Measurements from ENCODE around the gene CACNA1B.

CACNA1B gene

DNA sequence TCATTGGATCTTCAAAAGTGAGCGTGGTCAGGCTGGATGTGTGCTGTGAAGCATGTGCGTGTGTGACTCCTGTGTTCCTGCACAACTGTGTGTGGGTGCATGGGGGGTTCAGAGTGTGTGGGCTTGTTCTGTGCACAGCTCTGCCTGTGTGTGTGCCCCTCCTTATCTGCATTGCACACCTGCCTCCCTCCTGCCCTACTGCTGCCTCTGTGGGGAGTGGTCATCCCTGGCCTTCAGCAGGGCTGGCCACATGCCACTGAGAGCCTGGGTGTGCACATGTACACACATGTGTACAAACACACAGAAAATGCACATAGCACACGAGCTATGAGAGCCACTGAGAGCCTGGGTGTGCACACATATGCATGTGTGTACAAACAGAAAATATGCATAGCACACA, 92.1 kb downstream of the CACNA1B start:
- FAIRE-seq = no peak

DNA sequence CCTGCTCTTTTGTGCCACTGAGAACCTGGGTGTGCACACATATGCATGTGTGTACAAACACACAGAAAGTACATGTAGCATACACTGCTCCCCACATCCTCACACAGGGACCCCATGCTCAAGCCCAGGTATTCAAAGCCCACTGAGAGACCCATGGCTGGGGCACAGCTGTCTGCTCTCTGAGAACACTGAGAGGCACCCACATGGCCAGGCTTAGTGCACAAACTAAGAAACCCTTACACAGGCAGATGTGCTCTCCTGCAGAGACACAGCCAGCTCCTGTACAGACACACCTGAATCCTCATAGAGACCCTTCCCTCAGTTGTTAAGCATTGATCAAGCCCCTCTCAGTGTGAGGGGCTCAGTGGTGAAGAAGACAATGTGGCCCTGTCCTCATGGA, 92.5 kb downstream of the CACNA1B start:
- no peak for FAIRE-seq

DNA sequence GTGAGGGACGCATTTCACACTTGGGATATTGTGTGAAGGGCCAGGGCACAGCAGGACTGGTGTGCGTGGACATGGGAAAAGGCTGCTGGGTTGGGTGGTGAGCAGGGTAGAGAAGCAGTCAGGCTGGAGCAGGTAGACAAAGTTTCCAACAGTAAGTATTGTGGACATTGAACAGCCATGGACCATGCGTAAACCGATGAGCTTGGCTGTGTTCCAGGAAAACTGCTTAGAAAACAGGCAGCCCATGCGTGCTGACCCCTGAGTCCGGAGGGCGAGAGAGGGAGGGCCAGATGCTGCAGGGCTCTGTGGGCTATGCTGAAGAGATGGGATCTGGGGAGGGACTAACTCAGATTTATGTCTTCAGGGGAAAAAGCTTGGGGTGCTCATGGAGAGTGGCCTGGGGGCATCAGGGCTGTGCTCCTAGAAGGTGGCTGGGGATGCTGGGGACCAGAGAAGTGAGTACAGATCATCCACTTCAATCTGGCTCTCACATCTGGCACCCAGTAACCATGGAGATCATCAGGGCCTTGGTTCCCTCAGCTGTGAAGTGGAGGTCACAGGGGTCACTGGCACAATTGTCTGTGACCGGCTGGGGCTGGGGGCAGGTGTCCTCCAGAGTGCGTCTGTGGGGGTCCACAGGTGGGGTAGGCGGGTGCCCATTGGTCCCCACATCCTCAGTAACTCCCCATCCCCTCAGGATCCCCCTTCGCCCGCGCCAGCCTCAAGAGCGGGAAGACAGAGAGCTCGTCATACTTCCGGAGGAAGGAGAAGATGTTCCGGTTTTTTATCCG, 93.3 kb downstream of the CACNA1B start:
- no peak for FAIRE-seq

DNA sequence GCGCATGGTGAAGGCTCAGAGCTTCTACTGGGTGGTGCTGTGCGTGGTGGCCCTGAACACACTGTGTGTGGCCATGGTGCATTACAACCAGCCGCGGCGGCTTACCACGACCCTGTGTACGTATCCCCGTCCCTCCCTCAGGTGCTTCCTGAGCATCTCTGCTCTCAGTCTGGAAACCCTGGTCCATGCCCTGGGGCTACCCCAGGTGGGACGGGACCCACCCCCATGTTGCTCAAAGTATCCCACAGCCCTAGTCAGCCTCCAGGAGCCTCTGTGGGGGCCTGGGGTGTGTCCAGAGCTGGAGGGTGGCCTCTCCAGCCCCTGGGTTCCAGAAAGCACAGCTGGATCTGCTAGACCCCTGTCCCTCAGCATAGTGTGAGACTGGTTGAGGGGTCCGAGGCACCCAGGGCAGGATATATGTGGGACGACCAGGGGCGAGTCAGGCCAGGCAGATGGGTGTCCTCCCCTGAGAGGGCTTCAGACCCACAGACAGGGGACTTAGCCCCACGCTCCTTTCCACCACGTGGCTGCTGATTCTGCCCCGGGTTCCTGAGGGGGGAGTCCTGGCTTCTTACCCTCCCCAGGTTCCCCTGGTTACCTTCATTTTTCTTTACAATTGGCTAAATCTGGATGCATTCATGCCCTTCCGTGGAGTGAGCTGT, 94.0 kb downstream of the CACNA1B start:
- FAIRE-seq = no peak

DNA sequence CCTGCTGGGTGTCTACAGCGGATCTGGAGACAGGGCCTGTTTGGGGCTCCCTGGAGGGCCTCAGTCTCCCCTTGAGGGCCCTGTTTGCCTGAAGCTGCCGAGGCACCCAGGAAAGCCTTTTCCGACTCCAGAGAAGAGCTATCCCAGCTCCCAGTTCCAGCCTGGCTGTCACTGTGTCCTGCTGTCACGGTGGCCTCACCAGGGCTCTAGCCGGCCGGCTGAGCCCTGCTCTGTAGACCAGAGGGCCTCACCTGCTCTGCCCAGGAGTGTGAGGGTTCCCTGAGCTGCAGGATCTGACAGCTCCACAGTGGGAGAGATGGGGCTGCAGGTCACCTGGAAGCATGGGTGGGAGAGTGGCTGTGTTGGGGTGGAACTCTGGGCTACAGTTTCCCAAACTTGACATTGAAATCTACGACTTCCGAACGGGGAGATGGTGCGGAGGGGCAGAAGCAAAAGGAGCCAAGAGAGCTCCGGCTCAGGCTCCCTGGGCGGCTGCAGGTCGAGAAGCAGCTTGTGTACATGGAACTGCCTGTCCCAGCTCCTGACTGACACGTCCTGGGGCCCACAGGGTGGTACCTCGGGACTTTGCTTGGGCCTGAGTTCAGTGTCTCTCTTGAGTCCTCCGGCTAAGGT, 94.9 kb downstream of the CACNA1B start:
- FAIRE-seq = no peak

DNA sequence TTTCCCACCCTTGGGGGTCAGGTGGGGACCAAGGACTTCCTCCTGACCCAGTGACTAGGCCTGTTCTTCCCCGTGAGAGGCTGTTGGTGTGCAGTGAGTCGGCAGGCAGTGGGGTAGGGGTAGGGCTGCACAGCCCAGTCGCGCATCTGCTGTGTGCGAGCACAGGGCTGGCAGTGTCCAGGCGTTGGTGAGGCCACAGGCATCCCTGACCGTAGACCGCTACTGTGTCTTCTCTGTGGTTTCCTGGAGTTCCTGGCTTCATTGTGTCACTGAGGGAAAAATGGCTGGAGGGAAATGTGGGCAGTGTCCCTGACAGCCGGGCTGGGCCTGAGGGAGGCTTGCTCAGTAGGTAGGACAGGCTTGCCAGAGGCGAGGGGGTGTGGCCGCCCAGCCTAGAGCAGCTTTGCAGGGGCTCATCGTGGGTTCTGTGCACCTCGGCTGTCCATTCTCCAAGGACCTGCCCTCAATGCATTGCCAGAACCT, 95.4 kb downstream of the CACNA1B start:
- no peak for FAIRE-seq

DNA sequence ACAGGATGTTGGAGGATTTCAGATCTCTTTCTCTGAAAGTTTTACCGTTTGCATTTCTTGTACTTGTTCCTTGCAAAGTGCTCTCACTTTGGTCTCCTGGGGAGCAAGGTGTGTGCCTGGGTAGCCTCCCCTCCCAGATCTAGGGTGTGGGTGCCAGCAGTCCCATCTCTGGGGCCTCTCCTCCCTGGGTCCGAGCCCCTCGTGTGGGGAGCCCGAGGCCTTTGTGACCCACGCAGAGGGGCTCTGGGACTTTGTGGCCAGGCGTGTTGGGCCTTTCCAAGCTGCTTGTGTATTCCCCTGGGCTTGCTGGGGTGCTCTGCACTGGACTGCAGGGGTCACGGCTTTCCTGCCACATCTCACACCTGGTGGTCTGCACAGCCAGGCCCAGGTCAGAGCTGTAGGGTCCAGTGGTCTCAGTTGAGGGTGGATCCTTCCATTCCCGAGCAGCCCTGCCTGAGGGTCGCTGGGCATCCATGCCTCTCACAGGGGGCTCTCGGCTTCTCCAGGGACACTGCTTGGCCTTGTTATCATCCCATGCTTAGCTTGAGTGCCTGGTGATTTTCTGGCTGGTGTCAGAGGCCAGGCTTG, 96.3 kb downstream of the CACNA1B start:
- FAIRE-seq = no peak

DNA sequence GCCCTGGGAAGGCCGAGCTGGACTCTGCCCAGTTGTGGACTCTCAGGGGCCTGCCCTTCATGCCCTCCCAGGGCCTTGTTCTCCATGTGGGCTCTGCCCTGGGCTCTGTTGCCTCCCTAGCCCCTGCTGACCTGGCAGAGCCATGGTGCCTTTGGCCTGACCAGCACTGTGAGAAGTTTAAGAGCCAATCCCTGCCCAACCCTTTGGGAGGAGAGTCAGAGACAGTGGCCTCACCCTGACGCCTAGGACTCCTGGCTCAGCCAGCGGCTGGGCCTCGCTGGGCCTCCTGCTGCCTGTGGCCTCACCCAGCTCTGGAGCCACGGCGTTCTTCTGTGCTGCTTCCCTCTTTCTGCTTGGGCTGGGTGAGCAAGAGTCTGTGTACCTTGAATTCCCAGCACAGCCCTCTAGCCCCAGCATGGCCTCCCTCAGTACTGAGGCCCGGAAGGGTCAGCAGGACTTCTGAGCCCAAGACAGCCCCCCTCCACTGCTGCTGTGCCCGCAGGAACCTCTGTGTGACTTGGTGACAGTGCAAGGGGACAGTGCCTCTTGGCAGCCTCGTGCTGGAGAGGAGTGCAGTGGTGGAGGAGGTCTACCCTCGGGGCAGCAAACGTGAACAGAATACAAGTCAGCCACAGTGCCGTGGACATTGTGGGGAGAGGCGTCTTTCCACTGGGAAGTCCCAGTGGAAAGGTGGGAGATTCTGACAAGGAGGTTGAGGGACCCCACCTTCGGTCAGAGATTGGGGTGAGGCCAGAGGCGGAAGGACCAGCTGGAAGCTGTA, 97.4 kb downstream of the CACNA1B start:
- no peak for FAIRE-seq

DNA sequence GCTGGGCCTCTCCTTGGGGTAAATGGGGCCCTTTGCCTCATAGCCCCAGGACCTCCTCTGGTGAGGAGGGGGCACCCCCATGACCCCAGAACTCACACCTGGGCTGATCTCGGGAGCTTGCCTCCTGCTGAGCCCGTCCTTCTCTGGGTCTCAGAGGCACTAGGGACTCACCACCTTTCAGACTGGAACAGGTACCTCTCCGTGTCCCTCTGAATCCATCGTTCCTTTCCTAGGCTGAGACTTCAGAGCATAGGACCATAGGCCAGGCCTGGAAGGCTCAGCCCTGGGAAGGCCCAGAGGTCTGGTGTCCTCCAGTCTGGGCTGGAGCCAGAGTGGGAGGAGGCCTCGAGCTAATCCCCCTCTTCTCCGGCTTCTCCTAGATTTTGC, 97.9 kb downstream of the CACNA1B start:
- no peak for FAIRE-seq

DNA sequence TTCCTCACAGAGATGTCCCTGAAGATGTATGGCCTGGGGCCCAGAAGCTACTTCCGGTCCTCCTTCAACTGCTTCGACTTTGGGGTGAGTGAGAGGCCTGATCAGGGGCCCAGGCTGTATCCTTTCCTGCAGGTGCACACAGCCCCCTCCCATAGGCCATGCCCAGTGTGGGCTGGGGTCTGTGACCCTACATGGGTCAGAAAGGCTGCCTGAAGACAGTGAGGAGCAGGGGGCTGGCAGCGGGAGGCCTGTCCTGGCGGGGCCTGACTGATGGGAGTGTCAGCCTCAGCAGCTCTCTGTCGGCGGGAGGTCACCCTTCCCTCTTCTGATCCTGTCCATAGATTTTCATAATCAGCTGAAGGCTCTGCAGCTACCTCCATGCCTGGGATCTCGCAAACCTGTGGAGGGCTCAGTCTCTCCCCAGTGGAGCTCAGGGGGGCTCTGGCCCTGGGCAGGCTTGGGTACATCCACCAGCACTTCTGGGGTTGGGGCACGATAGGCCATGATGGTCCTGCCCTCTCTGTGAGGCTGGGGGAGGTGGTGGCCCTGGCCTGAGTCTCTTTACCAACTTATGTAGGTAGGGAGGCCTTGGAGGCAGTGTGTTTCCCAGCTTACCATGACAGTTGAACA, 98.5 kb downstream of the CACNA1B start:
- FAIRE-seq = no peak

DNA sequence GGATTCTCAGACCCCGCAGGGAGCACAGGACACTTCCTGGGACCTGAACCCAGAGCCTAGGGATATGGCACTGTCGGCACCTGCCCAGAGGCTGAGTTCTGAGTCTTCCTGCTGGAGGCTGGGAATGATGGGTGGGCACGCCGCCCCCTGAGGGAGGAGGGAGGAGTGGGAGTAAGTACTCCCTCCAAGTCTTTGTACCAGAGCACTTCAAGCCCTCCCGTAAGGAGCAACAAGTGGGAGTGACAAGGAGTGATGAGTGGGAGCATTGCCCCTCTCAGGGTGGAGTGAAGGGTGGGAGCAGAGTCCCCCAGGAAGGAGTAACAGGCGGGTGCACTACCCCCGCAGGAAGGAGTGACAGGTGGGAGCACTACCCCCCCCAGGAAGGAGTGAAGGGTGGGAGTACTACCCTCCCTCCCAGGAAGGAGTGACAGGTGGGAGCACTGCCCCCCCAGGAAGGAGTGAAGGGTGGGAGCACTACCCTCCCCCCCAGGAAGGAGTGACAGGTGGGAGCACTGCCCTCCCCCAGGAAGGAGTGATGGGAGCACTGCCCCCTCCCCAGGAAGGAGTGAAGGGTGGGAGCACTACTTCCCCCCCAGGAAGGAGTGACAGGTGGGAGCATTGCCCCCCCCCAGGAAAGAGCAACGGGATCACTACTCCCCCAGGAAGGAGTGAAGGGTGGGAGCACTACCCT, 100.1 kb downstream of the CACNA1B start:
- no peak for FAIRE-seq

DNA sequence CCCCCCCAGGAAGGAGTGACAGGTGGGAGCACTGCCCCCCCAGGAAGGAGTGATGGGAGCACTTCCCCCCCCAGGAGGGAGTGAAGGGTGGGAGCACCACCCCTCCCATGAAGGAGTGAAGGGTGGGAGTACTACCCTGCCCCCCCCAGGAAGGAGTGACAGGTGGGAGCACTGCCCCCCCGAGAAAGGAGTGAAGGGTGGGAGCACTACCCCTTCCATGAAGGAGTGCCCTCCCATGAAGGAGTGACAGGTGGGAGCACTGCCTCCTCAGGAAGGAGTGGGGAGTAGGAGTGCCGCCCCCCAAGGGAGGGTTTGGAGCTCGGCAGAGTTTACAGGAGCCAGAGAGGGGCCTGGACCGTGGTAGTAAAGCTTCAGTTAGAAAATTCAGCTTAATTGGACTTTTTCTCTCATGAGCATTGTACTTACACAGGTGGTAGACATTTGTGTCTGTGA, 100.7 kb downstream of the CACNA1B start:
- FAIRE-seq = no peak

DNA sequence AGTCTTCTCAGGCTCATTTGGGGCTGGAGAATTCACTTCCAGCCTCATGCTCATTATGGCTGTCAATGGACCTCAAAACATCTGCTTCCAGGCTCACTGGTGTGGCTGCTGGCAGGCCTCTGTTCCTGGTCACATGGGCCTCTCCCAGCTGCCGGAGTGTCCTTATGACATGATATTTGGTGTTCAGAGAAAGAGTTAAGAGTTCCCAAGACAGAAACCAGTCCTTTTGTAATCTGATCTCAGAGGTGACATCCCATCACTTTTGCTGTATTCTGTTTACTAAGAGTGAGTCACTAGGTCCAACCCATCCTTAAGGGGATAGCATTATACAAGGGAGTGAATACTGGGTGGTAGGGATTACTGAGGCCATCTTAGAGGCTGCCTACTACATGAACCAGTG, 104.6 kb downstream of the CACNA1B start:
- FAIRE-seq = no peak

DNA sequence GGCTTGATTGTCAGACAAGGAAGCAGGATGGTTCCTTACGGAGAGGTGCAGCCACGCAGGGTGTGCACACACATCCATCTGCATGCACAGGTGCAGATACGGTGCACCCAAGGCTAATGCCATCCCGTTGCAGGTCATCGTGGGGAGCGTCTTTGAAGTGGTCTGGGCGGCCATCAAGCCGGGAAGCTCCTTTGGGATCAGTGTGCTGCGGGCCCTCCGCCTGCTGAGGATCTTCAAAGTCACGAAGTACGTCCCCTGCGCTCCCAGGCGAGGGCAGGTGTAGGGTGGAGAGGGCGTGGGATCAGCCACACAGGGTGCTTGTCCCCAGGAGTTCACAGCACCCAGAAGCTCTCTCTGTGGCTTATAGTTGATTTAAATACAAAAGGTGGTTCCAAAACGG, 106.4 kb downstream of the CACNA1B start:
- no peak for FAIRE-seq

DNA sequence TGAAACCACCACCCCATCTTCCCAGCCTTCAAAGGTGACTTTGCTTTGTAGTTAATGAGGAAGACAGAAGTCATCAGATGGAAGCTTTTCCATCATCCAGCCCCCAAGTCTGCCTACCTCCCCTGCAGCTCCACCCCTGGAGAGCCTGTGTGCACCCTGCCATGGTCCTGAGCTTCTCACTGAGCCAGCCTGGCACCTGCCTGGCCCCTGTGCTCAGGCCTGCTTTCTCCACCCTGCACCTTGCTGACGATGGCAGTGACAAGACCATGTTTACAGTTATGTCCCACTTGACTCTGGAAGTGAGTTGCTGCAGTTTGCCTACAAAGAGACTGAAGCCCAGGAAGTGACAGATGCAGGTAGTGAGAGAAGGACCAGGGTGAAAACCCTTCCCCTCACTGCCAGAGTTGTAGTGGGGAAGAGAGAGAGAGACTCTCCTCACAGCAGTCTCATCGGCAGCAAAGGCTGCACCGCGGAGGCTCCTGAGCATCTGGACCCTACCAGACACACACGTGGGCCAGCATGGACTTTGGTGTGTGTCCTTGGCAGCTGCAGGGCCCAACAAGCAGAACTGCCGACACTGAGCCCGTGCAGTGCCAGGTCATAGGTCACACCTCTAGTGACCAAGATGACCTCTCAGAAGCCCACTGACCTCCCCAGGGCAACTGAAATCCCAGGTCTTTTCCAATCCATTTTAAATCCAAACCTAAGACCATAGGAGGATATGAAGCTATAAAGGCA, 107.1 kb downstream of the CACNA1B start:
- no peak for FAIRE-seq

DNA sequence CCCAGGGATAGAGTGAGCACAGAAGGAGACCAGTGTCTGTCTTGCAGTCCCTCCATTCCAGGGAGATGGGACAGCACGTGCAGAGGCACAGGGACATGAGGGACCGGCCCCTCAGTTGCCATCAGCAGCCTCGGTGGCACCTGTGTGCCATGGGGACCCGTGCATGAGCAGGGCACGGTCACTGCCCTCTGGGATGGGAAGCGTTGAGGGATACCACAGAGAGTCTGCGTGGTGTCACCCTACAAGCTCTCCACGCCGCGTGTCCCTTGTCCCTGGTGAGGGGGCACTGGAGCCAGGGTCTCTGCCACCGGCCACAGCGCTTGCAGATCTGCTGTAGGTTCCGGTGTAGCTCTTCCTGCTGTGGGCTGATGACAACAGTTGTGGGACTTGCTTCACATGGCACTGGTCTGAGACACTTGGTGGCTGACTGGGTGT, 108.1 kb downstream of the CACNA1B start:
- FAIRE-seq = no peak

DNA sequence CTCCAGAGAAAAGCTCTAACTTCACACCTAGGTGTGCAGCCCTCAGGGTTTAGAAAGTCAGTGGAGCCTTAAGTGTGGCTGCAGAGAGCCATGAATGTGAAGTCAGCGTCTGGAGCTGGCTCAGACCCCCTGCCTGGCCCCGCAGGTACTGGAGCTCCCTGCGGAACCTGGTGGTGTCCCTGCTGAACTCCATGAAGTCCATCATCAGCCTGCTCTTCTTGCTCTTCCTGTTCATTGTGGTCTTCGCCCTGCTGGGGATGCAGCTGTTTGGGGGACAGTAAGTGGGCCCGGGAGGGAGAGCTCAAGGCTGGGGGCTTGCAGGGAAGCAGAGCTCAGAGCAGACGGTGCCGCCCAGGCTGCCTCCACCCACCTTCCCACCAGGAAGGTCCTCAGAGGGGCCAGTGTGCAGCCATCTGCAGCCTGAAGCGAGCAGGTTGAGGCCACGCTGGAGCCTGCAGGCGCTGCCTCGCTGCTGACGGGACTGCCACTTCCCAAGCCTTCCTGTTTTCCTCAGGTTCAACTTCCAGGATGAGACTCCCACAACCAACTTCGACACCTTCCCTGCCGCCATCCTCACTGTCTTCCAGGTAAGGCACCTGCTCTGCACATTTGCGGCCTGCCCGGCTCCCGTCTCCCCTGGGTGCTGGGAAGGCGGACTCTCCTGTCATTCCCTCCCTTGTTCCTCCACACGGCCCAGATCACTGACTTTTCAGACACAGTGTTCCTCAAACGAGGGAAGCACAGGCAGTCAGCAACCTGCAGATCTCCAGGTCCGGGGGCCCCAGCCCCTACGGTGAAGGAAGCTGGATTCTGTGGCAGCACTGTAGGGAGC, 108.9 kb downstream of the CACNA1B start:
- no peak for FAIRE-seq

DNA sequence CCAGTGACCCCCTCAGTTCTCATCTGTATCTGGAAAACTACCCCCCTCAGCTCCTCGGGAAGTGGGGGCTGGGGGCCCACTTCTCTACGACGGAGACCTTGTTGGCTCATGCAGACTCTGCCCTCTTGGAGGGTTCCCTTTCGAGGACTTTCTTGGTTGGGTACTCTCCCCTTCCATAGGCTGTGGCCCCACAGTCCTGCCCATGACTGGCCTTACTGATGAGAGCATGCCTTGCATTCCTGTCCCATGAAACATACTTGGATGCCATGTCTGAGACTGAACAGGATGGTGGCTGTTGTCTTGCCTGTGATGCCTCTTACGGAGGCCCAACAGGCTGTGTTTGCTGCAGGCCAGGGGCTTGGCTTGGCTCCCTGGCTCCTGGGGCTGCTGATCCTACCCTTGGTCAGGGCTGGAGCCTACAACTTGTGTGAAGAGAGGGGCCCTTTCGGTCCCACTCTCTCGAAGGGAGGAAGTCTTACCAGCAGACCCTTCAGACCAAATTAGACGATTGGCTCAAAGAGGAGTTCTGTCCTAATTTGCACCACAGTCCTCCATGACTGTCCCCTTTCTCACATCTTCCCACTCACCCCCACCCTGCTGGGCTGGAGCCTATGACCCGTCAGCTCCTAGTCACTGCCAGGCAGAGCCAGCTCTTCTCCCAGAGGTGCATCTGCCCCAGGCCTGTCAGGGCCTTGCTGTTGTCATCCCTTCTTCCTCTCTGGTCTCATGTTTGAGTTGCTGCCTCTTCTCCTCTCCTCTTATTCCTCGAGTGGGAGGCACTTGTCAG, 109.9 kb downstream of the CACNA1B start:
- FAIRE-seq = no peak

DNA sequence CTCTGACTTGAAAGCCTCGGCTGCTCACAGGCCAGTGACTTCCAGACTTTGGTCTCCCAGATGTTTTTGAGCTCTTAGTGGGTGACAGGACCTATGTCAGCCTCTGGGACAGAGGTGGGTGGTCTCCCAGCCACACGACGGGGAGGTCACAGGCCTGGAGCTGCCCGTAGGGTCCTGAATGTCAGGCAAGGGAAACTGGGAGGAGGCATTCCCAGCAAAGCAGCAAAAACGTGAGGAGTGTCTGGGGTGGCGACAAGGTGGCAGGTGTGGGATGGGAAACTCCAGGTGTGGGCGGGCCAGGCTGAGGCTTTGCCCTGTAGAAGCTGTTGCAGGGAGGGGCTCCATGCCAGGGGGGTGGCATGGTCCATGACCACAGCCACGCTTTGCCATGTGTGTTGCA, 110.5 kb downstream of the CACNA1B start:
- no peak for FAIRE-seq
